Chondrocyte (in vitro differentiated cells): ENCODE results near the gene TCF4. TPM values are rescaled to one million over a fixed set of nuclear protein-coding genes. Genes with fewer than 3 reads are reported as not detected.
A peak's percentile ranks its signal among the peaks of the same experiment; 100 is the strongest.

ENCODE experiments used
- DNase-seq: peaks from one replicate; pipeline ENCODE4 v3.0.0; 2021; ENCODE audit warnings: mixed read lengths, low spot score
- H3K27ac Mint-ChIP-seq: one replicate; pipeline ENCODE4 v1.8.0; 2021; ENCODE audit warnings: mild to moderate bottlenecking, moderate library complexity, mixed read lengths; ENCODE audit not compliant: unreplicated experiment
- H3K27me3 Mint-ChIP-seq: 2 replicates; pipeline ENCODE4 v1.8.0; 2021; ENCODE audit warnings: low read depth, mixed read lengths
- H3K36me3 Mint-ChIP-seq: 2 replicates; pipeline ENCODE4 v1.8.0; 2021; ENCODE audit warnings: low read depth, mixed read lengths
- H3K4me1 Mint-ChIP-seq: 2 replicates; pipeline ENCODE4 v1.8.0; 2021; ENCODE audit warnings: low read depth, mild to moderate bottlenecking, mixed read lengths
- H3K4me3 Mint-ChIP-seq: one replicate; pipeline ENCODE4 v1.8.0; 2021; ENCODE audit warnings: mild to moderate bottlenecking, moderate library complexity, mixed read lengths; ENCODE audit not compliant: unreplicated experiment
- H3K9me3 Mint-ChIP-seq: 2 replicates; pipeline ENCODE4 v1.8.0; 2021; ENCODE audit warnings: low read depth, mixed read lengths
- total RNA-seq: library from RNA; stranded (reverse); gene quantifications from 3 replicates; pipeline ENCODE4 v1.2.1, GENCODE V29; 2021
- TF ChIP-seq, protein P1 (sequence below): fragments of 200-600 bp; sonication (generic); IDR thresholded peaks from 2 replicates; pipeline ENCODE4 v1.5.0; 2021; ENCODE audit warnings: antibody characterized with exemption, mild to moderate bottlenecking, moderate library complexity

Gene TCF4
- total RNA-seq, 1 donor from 2014 or later, result 36.8 TPM

DNA sequence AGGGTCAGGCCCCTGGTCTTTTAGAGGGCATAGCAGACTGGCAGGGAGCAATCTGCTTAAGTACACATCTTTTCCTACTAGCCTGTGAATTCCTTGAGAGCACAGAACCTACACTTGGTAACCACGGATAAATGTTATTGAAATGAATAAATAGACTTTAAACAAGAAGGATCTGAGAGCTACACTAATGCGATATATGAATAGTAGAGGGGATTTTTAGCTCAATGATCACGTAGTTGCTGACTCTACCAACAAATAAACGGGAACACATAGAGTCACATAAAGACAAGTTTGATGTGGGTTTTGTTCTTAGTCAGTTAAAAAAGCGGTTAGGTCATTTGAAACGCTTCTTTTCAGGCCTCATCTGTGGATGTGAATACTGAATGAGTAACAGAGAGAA is 338.4 kb downstream of the TCF4 start:
- peaks cover 61% of the 10 kb centered on the region for H3K4me1 Mint-ChIP-seq
- TF ChIP-seq, protein P1, sequence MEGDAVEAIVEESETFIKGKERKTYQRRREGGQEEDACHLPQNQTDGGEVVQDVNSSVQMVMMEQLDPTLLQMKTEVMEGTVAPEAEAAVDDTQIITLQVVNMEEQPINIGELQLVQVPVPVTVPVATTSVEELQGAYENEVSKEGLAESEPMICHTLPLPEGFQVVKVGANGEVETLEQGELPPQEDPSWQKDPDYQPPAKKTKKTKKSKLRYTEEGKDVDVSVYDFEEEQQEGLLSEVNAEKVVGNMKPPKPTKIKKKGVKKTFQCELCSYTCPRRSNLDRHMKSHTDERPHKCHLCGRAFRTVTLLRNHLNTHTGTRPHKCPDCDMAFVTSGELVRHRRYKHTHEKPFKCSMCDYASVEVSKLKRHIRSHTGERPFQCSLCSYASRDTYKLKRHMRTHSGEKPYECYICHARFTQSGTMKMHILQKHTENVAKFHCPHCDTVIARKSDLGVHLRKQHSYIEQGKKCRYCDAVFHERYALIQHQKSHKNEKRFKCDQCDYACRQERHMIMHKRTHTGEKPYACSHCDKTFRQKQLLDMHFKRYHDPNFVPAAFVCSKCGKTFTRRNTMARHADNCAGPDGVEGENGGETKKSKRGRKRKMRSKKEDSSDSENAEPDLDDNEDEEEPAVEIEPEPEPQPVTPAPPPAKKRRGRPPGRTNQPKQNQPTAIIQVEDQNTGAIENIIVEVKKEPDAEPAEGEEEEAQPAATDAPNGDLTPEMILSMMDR, result no peak
- peaks cover 5% of the 10 kb centered on the region for H3K9me3 Mint-ChIP-seq
- H3K27me3 Mint-ChIP-seq, result no peaks in the 10 kb centered on the region
- H3K4me3 Mint-ChIP-seq, result no peak overlapping the region
- H3K36me3 Mint-ChIP-seq, result peaks cover 8% of the 10 kb centered on the region
- H3K27ac Mint-ChIP-seq, result no peak overlapping the region
- DNase-seq, result no peak

DNA sequence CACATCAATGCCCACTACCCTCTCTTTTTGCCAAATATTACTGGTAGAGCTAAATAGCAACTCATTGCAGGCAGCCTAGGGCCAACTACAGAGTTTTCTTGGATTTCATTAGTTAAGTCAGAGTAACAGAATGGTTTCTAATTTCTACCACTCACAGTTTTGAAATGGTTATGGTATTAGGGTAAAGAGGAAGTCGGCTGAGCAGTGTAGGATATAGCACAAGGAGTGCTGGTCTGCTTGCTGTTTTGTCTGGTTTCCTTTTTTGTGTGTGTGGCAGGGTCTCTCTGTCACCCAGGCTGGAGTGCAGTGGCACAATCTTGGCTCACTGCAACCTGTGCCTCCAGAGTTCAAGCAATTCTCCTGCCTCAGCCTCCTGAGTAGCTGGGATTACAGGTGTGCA is 339.5 kb downstream of the TCF4 start:
- DNase-seq, result no peak
- Mint-ChIP-seq H3K36me3 (peaks cover 2% of the 10 kb centered on the region), H3K9me3 (no peaks in the 10 kb centered on the region), H3K4me1 (peaks cover 72% of the 10 kb centered on the region), H3K27ac (no peak overlapping the region), H3K4me3 (no peak overlapping the region), H3K27me3 (no peaks in the 10 kb centered on the region)
- TF ChIP-seq, protein P1, result no peak

DNA sequence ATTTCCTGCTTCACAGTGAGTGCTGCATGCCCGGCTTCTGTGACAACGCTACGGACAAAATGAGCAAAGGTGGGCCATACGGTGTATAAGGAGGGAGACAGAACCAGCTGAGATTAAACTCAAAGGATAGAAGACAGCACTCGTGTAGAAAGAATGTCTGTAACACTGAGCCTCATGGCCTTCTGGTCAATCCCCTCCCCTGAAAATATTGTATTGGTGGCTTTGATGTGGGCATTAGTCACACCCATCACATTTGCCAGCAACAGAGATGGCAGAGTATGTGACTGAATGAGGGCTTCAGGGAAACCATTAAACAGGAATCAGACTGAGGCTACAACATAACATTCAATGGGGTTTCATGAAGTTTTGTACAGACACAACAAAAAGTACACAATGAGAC is 341.0 kb downstream of the TCF4 start:
- peaks cover 2% of the 10 kb centered on the region for H3K36me3 Mint-ChIP-seq
- H3K27ac Mint-ChIP-seq, result no peak overlapping the region
- H3K9me3 Mint-ChIP-seq, result no peaks in the 10 kb centered on the region
- peaks cover 65% of the 10 kb centered on the region for H3K4me1 Mint-ChIP-seq
- TF ChIP-seq, protein P1, result no peak
- no peaks in the 10 kb centered on the region for H3K27me3 Mint-ChIP-seq
- DNase-seq, result no peak
- no peak overlapping the region for H3K4me3 Mint-ChIP-seq

DNA sequence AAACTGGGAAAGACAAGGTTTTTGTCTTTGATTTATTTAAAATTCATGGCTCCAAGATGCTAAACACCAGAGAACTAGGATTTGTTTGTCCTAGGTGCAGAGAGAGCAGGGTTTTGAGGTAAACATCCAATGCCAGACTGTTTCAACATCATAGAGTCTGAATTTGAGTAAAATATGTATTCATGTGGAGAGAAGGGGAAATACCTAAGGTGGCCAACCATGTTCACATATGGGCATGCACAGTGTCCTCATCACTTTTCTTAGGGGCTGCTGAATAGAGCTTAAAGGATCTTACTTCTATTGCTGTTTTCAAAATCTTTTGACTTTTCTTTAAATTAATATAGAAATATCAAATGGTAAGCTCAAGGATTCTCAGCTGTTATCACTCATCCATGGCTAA is 341.7 kb downstream of the TCF4 start:
- peaks cover 57% of the 10 kb centered on the region for H3K4me1 Mint-ChIP-seq
- no peaks in the 10 kb centered on the region for H3K9me3 Mint-ChIP-seq
- no peak overlapping the region for H3K4me3 Mint-ChIP-seq
- H3K27me3 Mint-ChIP-seq, result no peaks in the 10 kb centered on the region
- H3K36me3 Mint-ChIP-seq, result peaks cover 6% of the 10 kb centered on the region
- TF ChIP-seq, protein P1, result no peak
- no peak overlapping the region for H3K27ac Mint-ChIP-seq
- DNase-seq, result no peak

DNA sequence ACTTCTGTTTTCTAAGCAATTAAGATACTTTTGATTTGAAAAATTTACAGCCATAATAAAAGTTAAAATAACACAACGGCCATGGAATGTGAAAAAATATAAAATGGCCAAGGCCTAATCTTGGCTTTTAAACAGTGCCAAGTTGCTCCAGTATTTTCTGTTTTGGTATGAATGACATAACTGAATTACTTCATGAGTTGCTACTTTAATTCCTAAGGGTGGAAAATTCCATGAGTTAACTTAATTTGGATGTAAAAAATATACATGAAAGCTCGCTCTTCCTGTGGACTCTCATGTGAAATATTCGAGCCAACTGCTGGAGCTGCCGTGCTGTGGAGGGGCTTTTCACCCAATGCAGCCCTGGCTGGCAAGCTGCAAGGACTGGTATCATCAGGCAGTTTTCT is 342.8 kb downstream of the TCF4 start:
- no peak for DNase-seq
- Mint-ChIP-seq H3K27me3 (no peaks in the 10 kb centered on the region), H3K9me3 (no peaks in the 10 kb centered on the region), H3K4me1 (peaks cover 47% of the 10 kb centered on the region), H3K36me3 (peaks cover 7% of the 10 kb centered on the region), H3K27ac (peak overlapping the region; percentile 87), H3K4me3 (peak overlapping the region; percentile 8)
- TF ChIP-seq, protein P1, result no peak
